Effector memory CD4-positive, alpha-beta T cell (primary cell): ENCODE results near the gene RNF167.

Experiments used
- DNase-seq, 3 donors: peaks; one replicate each; pipeline ENCODE4 v3.0.0-alpha.2; 2020
- H3K27ac ChIP-seq: 2 replicates; pipeline ENCODE4 v1.7.0; 2013; ENCODE audit warnings: mild to moderate bottlenecking, low read length, moderate library complexity; ENCODE audit not compliant: insufficient read depth, poor library complexity, severe bottlenecking
- H3K27me3 ChIP-seq: replicated peaks from 2 replicates; pipeline ENCODE4 v1.7.0; 2013; ENCODE audit warnings: mild to moderate bottlenecking, low read length; ENCODE audit not compliant: insufficient read depth, control insufficient read depth, poor library complexity, severe bottlenecking
- H3K36me3 ChIP-seq: 2 replicates; pipeline ENCODE4 v1.7.0; 2013; ENCODE audit warnings: mild to moderate bottlenecking, low read length, moderate library complexity; ENCODE audit not compliant: control insufficient read depth, insufficient read depth
- H3K4me1 ChIP-seq: 2 replicates; pipeline ENCODE4 v1.7.0; 2013; ENCODE audit warnings: low read length, mild to moderate bottlenecking; ENCODE audit not compliant: control insufficient read depth, insufficient read depth, poor library complexity, severe bottlenecking
- H3K4me3 ChIP-seq: 2 replicates; pipeline ENCODE4 v1.7.0; 2013; ENCODE audit warnings: low read length, low read depth, mild to moderate bottlenecking; ENCODE audit not compliant: insufficient read depth, poor library complexity, severe bottlenecking
- H3K9me3 ChIP-seq: 2 replicates; pipeline ENCODE4 v1.7.0; 2013; ENCODE audit warnings: mild to moderate bottlenecking, low read length, moderate library complexity; ENCODE audit not compliant: control insufficient read depth

RNF167 gene

DNA sequence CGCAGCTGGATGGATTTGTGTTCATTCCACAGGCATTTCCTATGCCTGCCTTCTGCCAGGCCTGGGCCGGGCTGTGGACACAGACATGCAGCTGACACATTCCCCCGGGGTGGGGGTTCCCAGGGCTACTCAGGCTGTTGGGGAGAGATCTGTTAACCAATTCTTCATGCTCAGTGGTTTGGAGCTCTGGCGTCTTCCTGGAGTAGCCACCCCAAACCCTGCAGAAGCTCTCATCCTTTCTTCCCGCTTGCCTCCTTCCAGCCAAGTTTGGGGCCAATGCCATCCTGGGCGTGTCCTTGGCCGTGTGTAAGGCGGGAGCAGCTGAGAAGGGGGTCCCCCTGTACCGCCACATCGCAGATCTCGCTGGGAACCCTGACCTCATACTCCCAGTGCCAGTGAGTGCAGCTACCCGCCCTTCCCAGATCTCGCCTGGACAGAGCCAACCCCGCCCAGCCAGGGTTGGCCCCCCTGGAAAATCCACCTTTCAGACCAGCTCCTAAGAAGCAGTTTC lies 13.4 kb downstream of the RNF167 start:
- Histone ChIP-seq H3K27ac (no peak overlapping the region), H3K27me3 (no peaks in the 10 kb centered on the region), H3K9me3 (no peaks in the 10 kb centered on the region), H3K4me1 (peaks cover 17% of the 10 kb centered on the region), H3K4me3 (no peak overlapping the region), H3K36me3 (no peaks in the 10 kb centered on the region)
- no peak for DNase-seq

DNA sequence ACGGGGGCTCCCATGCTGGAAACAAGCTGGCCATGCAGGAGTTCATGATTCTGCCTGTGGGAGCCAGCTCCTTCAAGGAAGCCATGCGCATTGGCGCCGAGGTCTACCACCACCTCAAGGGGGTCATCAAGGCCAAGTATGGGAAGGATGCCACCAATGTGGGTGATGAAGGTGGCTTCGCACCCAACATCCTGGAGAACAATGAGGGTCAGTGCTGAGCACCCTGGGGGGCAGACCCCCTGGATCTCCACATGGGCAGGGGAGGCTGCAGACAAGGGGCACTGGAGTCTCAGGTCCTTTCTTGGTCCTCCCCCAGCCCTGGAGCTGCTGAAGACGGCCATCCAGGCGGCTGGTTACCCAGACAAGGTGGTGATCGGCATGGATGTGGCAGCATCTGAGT lies 15.0 kb downstream of the RNF167 start:
- Histone ChIP-seq H3K36me3 (peaks cover 9% of the 10 kb centered on the region), H3K27ac (no peak overlapping the region), H3K4me3 (no peak overlapping the region), H3K27me3 (no peaks in the 10 kb centered on the region), H3K9me3 (no peaks in the 10 kb centered on the region), H3K4me1 (peaks cover 7% of the 10 kb centered on the region)
- DNase-seq, result no peak

DNA sequence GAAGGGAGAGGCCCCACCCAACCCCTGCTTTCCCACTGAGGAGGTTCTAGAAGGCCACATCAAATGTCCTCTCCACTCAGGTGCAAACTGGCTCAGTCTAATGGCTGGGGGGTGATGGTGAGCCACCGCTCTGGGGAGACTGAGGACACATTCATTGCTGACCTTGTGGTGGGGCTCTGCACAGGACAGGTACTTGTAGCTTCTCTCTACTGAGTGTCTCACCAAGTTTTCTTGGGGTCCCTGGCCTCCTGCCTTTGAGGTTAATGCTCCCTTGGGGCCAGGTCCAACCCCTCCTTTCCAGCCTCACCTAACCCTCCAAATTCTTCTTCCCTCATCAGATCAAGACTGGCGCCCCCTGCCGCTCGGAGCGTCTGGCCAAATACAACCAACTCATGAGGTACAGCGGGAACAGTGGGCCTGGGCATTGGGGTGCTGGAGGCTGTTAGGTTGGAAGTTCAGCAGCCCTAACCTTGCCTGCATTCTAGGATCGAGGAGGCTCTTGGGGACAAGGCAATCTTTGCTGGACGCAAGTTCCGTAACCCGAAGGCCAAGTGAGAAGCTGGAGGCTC lies 16.5 kb downstream of the RNF167 start:
- Histone ChIP-seq H3K4me1 (no peaks in the 10 kb centered on the region), H3K9me3 (no peaks in the 10 kb centered on the region), H3K27ac (no peak overlapping the region), H3K27me3 (no peaks in the 10 kb centered on the region), H3K36me3 (peaks cover 18% of the 10 kb centered on the region), H3K4me3 (no peak overlapping the region)
- no peak for DNase-seq

DNA sequence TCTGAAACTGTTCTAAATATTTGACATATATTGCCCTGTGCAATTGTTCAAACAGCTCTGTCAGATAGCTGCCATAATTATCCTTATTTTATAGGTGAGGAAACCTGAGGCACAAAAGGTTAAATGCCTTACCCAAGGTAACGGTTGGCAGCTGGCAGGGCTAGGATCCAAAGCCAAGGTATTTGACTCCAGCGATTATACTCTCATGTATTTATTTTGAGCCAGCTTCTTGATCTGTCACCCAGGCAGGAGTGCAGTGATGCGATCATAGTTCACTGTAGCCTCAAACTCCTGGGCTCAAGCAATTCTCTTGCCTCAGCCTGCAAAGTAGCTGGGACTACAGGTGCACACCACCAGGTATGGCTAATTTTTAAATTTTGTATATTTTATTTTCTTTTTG lies 18.0 kb downstream of the RNF167 start:
- no peaks in the 10 kb centered on the region for H3K4me1 ChIP-seq
- no peaks in the 10 kb centered on the region for H3K27me3 ChIP-seq
- no peaks in the 10 kb centered on the region for H3K9me3 ChIP-seq
- H3K4me3 ChIP-seq, result no peak overlapping the region
- H3K36me3 ChIP-seq, result peaks cover 18% of the 10 kb centered on the region
- no peak for DNase-seq
- H3K27ac ChIP-seq, result no peak overlapping the region

DNA sequence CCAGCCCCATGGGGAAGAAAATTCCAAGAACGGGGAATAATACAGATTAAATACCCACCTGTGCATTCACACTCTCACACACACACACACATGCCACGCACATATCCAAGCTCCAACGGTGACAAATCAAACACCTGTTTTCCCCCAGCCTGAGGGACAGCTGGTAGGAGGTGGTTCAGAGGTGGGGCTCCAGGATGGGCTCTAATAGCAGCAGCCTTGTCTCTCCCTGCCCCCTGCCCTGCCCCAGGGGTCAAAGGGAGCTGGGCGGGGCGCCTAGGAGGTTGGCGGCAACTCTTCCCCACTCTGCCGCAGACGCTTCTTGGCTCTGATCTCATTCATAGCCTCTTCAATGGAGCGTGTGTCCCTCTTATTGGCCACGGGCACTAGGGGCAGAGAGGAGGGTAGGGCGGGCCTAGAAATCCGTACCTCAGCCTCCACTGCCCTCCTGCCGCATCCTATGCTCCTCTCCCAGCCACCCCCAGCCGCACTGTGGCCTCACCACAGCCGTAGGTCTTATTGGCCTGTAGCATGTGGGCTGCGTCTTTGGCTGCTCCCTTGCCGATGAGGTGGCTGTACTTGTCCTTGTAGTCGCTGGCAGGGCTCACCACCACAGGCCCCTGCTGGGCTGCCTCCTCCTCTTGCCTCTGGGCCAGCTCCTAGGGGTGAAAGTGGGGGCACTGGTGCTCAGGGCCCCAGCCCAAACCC lies 19.3 kb downstream of the RNF167 start:
- H3K9me3 ChIP-seq, result no peaks in the 10 kb centered on the region
- H3K4me3 ChIP-seq, result no peak overlapping the region
- H3K27ac ChIP-seq, result no peak overlapping the region
- H3K4me1 ChIP-seq, result no peaks in the 10 kb centered on the region
- no peak for DNase-seq
- H3K36me3 ChIP-seq, result peaks cover 18% of the 10 kb centered on the region
- H3K27me3 ChIP-seq, result no peaks in the 10 kb centered on the region

DNA sequence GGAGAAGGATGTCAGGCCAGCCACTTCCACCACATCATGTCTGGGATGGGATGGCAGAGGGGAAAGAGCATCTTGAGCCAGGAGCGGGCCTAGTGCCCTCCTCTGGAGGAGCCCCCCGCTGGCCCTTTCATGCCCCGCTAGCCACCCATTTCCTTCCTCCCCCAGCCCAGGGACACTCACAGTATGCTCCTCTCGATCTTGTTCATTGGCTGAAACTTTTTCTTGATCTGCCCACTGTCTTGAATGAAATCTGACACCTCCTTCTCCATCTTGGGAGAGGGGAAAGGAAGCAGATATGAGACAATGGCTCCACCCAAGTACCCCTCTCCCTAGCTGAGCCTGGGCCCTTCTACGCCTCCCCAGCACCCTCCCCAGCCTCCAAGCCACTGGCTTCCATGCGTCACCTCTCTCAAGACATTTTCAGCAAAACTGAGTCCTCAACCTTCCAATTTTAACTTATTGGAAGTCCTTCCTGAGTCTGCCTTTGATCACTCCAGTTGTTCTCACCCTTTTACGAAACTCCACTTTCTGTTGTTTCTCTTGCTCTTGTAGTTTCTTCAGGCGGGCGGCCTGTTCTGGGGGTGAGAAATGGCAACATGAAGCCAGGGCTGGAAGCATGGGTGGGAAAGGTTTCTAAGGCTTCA lies 20.3 kb downstream of the RNF167 start:
- peaks cover 18% of the 10 kb centered on the region for H3K36me3 ChIP-seq
- no peak for DNase-seq
- no peaks in the 10 kb centered on the region for H3K9me3 ChIP-seq
- no peak overlapping the region for H3K4me3 ChIP-seq
- H3K27me3 ChIP-seq, result no peaks in the 10 kb centered on the region
- no peak overlapping the region for H3K27ac ChIP-seq
- no peaks in the 10 kb centered on the region for H3K4me1 ChIP-seq

DNA sequence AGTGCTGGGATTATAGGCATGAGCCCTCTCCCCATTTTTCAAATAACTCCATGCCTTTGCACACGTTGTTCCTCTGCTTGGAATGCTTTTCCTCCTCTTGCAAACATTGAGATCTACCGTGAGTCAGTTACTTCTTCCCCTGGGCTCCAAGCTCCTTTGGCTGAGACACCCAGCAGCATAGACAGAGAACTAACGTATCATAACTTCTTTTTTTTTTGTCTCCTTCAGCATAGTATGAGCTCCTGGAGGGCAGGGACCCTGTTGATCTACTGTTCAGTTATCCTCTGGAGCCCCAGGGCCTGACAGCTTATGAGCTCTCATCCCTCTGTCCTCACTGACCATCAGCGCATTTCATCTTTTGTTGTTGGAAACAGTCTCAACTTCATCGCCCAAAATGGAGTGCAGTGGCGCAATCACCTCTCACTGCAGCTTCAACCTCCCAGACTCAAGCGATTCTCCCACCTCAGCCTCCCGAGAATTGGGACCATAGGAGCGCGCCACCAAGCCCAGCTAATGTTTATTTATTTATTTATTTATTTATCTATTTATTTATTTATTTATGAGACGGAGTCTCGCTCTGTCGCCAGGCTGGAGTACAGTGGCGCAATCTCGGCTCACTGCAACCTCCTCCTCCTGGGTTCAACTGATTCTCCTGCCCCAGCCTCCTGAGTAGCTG lies 25.4 kb downstream of the RNF167 start:
- H3K36me3 ChIP-seq, result peaks cover 13% of the 10 kb centered on the region
- DNase-seq, result no peak
- no peak overlapping the region for H3K4me3 ChIP-seq
- no peaks in the 10 kb centered on the region for H3K27me3 ChIP-seq
- no peaks in the 10 kb centered on the region for H3K9me3 ChIP-seq
- peaks cover 28% of the 10 kb centered on the region for H3K4me1 ChIP-seq
- H3K27ac ChIP-seq, result no peak overlapping the region

DNA sequence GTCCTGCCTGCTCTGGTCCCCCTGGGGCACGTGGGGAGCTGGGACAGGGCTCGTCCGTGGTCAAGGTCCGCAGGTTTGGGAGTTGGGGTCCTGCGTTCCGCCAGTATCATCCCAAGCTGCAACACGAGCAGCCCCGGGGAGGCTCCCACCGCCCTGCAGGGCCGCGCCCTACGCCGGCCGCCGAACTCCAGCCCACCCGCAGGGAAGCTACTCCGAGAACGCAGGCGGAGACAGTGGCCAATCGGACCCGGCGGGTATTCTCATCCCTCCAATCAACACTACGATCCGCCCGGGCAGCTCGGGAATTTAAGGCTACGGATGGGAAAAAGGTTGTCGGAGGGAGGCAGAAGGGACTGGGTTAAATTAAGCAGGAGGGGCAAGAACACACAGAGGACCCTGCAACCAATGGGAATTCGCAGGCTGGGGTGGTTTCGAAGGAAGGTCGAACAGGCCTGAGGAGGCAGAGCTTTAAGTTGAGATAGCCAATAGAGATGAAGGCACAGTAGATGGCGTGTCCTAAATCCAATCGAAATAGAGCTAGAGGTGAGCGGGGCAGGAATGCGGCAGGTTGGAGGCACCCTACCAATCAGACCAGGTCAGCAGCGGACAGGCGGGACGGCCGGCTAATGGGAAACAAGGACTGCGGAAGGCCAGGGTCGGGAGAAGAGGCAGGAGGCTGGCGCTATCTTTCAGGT lies 26.9 kb downstream of the RNF167 start:
- no peaks in the 10 kb centered on the region for H3K9me3 ChIP-seq
- peak; percentile 89 to 93 (median 93) for DNase-seq
- H3K36me3 ChIP-seq, result peaks cover 9% of the 10 kb centered on the region
- no peaks in the 10 kb centered on the region for H3K27me3 ChIP-seq
- peak overlapping the region; percentile 92 for H3K4me3 ChIP-seq
- peaks cover 28% of the 10 kb centered on the region for H3K4me1 ChIP-seq
- H3K27ac ChIP-seq, result peak overlapping the region; percentile 89

DNA sequence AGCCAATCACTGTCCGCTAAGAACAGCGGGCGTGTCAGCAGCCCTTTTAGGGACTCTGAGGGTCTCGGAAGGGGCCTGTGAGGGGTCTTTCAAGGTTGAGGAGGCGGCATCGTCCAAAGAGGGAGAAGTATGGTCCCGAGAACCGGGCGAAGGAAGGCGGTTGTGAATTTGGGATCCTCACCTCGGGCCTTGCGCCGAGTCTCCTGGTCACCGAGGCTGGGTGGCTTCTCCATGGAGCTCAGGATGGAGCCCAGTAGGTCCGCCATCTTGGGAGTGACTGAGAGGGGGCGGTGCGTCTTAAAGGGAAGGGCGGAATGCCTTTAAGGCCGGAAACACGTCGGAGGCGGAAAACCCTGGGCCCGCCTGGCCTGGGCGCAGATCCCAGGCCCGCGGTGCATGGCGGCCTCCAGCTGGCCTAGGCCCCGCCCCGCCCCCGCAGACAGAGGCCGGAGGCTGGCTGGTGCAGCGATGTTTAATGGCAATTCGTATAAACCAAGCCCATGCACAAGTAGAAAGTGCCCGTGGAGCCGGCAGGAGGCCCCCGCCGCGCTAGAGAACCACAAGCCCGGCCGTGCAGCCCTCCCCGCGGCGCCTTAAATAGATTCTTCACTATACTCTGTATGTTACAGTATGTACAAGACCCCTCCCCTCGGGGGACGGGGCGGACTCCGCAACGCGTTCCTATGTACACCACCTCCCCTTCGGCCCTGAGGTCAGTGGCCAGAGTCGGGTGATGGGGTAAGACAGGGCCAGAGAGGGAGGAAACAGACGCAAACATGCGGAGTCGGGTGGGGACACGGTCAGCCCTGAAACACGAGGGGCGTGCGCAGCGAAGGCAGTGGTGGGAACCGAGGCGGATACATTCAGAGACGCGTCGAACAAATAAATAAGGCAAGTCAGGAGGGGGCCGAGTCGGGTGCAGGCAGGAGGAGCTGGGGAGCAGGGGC lies 27.7 kb downstream of the RNF167 start, which contains the start of gene SPAG7:
TSS of gene SPAG7 (minus strand) at position 279 of the 947 bp plus-strand sequence. CDS start at position 266, 13 bp downstream.
- H3K27ac ChIP-seq, result peak within 1 kb of the TSS; percentile 89
- peaks cover 12% of the 10 kb centered on the region for H3K36me3 ChIP-seq
- peak; percentile 87 to 90 (median 90) for DNase-seq
- H3K4me3 ChIP-seq, result peak within 1 kb of the TSS; percentile 92
- H3K9me3 ChIP-seq, result no peaks in the 10 kb centered on the region
- H3K27me3 ChIP-seq, result no peaks in the 10 kb centered on the region
- H3K4me1 ChIP-seq, result peaks cover 28% of the 10 kb centered on the region
